ENCODE data around the gene F5. TPM values are rescaled to one million over a fixed set of nuclear protein-coding genes. Genes with fewer than 3 reads are reported as not detected.

The F5 gene
- total RNA-seq, 2 donors from 2014 or later, result 1.00 to 2.5 TPM

Other genes starting within 250 kb of the F5 start
- gene NME7, start 218.7 kb downstream of the F5 start, total RNA-seq, result 10 to 100 TPM; 13.6 to 14.2 TPM
- 10 to 100 TPM; 27.5 to 28.5 TPM for gene BLZF1, start 218.3 kb downstream of the F5 start, total RNA-seq
- gene CCDC181, start 159.0 kb downstream of the F5 start, total RNA-seq, result under 1 TPM; 0.51 to 0.95 TPM
- gene SLC19A2, start 100.5 kb downstream of the F5 start, total RNA-seq, result 10 to 100 TPM; 22.1 to 40.6 TPM
- gene SELP, start 43.6 kb upstream of the F5 start, total RNA-seq, result 10 to 100 TPM; 14.2 to 23.8 TPM
- gene SELL, start 125.1 kb upstream of the F5 start, total RNA-seq, result 10 to 100 TPM in 1 of 2 donors, 1 to 10 TPM in 1; 5.5 to 11.6 TPM
- gene SELE, start 147.6 kb upstream of the F5 start, total RNA-seq, result 1 to 10 TPM; 1.1 TPM
- gene METTL18, start 208.4 kb upstream of the F5 start, total RNA-seq, result 1 to 10 TPM; 5.0 to 6.7 TPM

Measured in posterior vena cava (tissue), 2 donors.